GM21367 (cell line): Measurements from ENCODE around the gene ZBTB4.
"Not testable (repeated sequence)": the region's sequence is repeated elsewhere in the genome, so short reads cannot be mapped to it uniquely, and the experiment has no call there.

Experiments used
- ATAC-seq: cut with Tn5 transposase; IDR thresholded peaks from one replicate; pipeline ENCODE4 v1.9.1; 2021; ENCODE audit not compliant: unreplicated experiment

ZBTB4 gene

GRCh38 chr17:7496470-7497183 lies 17.2 kb upstream of the ZBTB4 start:
- ATAC-seq = no peak

GRCh38 chr17:7495906-7496434 lies 16.5 kb upstream of the ZBTB4 start:
- no peak for ATAC-seq

- ATAC-seq = no peak
These were observed 14.5 kb upstream of the ZBTB4 start for GRCh38 chr17:7493941-7494340.

GRCh38 chr17:7491583-7491982 lies 12.2 kb upstream of the ZBTB4 start:
- ATAC-seq = no peak

- ATAC-seq = no peak
These were observed 10.7 kb upstream of the ZBTB4 start for GRCh38 chr17:7490144-7490543.

- no peak for ATAC-seq
These were observed 6.8 kb upstream of the ZBTB4 start for GRCh38 chr17:7486181-7486580.

- ATAC-seq = no peak
These were observed 5.5 kb upstream of the ZBTB4 start for GRCh38 chr17:7484919-7485377.

- ATAC-seq = peak; percentile 46
These were observed 4.9 kb upstream of the ZBTB4 start, which contains the start of gene POLR2A for GRCh38 chr17:7484067-7484918. Gene POLR2A (plus strand): TSS chr17:7484366.

- ATAC-seq = peak; percentile 30
These were observed 4.0 kb upstream of the ZBTB4 start for GRCh38 chr17:7483255-7484066.

- ATAC-seq = not testable (repeated sequence)
These were observed 3.3 kb upstream of the ZBTB4 start for GRCh38 chr17:7482742-7483088.

GRCh38 chr17:7481842-7482741 lies 2.7 kb upstream of the ZBTB4 start:
- not testable (repeated sequence) for ATAC-seq

GRCh38 chr17:7481275-7481674 lies 1.8 kb upstream of the ZBTB4 start, which contains the start of gene SLC35G6:
Gene SLC35G6 (plus strand): TSS chr17:7481446. CDS start chr17:7481517, 71 bp downstream.
- ATAC-seq = not testable (repeated sequence)

- ATAC-seq = no peak
These were observed 606 bp upstream of the ZBTB4 start for GRCh38 chr17:7480089-7480384.

- no peak for ATAC-seq
These were observed 887 bp downstream of the ZBTB4 start for GRCh38 chr17:7478276-7479212.

- ATAC-seq = no peak
These were observed 1.8 kb downstream of the ZBTB4 start for GRCh38 chr17:7477392-7478275.

GRCh38 chr17:7476951-7477350 lies 2.5 kb downstream of the ZBTB4 start:
- ATAC-seq = no peak

- ATAC-seq = no peak
These were observed 2.9 kb downstream of the ZBTB4 start for GRCh38 chr17:7476494-7476893.
